Endothelial cell (in vitro differentiated cells): Measurements from ENCODE around the gene ITGA3. TPM values are rescaled to one million over a fixed set of nuclear protein-coding genes. Genes with fewer than 3 reads are reported as not detected.

Experiments used
- DNase-seq: peaks from one replicate; pipeline ENCODE4 v3.0.0; 2021; ENCODE audit warnings: low spot score
- H3K27ac Mint-ChIP-seq: one replicate; pipeline ENCODE4 v1.8.0; 2021; ENCODE audit warnings: mixed read lengths, inconsistent platforms; ENCODE audit not compliant: unreplicated experiment
- H3K27me3 Mint-ChIP-seq: one replicate; pipeline ENCODE4 v1.8.0; 2021; ENCODE audit warnings: mild to moderate bottlenecking, moderate library complexity, mixed read lengths, inconsistent platforms; ENCODE audit not compliant: unreplicated experiment
- H3K36me3 Mint-ChIP-seq: one replicate; pipeline ENCODE4 v1.8.0; 2021; ENCODE audit warnings: mild to moderate bottlenecking, low read depth, mixed read lengths, inconsistent platforms; ENCODE audit not compliant: unreplicated experiment
- H3K4me1 Mint-ChIP-seq: one replicate; pipeline ENCODE4 v1.8.0; 2021; ENCODE audit warnings: mild to moderate bottlenecking, mixed read lengths, inconsistent platforms; ENCODE audit not compliant: unreplicated experiment
- H3K4me3 Mint-ChIP-seq: one replicate; pipeline ENCODE4 v1.8.0; 2021; ENCODE audit warnings: mild to moderate bottlenecking, mixed read lengths, inconsistent platforms; ENCODE audit not compliant: unreplicated experiment
- H3K9me3 Mint-ChIP-seq: one replicate; pipeline ENCODE4 v1.8.0; 2021; ENCODE audit warnings: mixed read lengths, inconsistent platforms; ENCODE audit not compliant: unreplicated experiment
- total RNA-seq: library from RNA; stranded (reverse); fragmentation: NEBNext Ultra II Directional; extraction: Animal tissue kit (Norgen Biotek cat#: 25700); gene quantifications from one replicate; pipeline ENCODE4 v1.2.1, GENCODE V29; 2021; ENCODE audit not compliant: unreplicated experiment
- TF ChIP-seq, protein P1 (sequence below): fragments of 200-600 bp; sonication (generic); IDR thresholded peaks from one replicate; pipeline ENCODE4 v1.5.0; 2021; ENCODE audit warnings: antibody characterized with exemption; ENCODE audit not compliant: unreplicated experiment

ITGA3 gene
- total RNA-seq, 1 donor from 2014 or later: 5.0 TPM

DNA sequence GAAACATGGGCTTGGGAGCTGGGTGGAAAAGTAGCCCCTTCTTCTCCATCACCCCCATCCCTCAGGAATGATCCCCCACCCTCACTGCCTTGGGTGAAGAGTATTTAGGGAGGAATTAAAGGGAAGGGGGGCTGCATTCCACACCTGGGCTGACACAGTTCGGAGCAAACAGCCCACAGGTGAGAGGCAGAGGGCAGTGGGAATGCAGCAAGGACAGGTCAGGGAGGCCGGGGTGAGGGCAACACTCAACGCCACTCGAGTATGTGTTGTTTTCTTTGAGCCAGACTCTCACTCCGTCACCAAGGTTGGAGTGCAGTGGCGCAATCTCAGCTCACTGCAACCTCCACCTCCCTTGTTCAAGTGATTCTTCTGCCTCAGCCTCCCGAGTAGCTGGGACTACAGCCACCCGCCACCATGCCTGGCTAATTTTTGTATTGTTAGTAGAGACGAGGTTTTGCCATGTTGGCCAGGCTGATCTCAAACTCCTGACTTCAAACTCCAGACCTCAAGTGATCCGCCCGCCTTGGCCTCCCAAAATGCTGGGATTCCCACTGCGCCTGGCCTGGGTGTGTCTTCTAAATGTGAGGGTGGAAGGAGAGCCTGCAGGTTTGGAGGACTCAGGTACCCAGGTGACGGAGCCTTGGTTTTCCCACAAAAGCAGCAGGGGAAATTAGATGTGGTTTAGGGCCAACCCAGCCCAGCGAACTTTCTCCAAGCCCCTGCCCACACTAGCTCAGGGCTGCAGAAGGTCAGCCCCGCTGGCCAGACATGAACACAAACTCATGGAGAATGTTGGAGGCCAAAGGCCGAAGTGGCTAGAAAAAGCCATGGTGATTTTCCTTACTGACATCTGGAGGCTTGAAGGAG is 21.2 kb upstream of the ITGA3 start:
- no peak for DNase-seq
- Mint-ChIP-seq H3K9me3 (no peaks in the 10 kb centered on the region), H3K4me3 (no peak overlapping the region), H3K36me3 (no peaks in the 10 kb centered on the region), H3K4me1 (no peaks in the 10 kb centered on the region), H3K27ac (no peak overlapping the region), H3K27me3 (peaks cover 11% of the 10 kb centered on the region)
- TF ChIP-seq, protein P1, sequence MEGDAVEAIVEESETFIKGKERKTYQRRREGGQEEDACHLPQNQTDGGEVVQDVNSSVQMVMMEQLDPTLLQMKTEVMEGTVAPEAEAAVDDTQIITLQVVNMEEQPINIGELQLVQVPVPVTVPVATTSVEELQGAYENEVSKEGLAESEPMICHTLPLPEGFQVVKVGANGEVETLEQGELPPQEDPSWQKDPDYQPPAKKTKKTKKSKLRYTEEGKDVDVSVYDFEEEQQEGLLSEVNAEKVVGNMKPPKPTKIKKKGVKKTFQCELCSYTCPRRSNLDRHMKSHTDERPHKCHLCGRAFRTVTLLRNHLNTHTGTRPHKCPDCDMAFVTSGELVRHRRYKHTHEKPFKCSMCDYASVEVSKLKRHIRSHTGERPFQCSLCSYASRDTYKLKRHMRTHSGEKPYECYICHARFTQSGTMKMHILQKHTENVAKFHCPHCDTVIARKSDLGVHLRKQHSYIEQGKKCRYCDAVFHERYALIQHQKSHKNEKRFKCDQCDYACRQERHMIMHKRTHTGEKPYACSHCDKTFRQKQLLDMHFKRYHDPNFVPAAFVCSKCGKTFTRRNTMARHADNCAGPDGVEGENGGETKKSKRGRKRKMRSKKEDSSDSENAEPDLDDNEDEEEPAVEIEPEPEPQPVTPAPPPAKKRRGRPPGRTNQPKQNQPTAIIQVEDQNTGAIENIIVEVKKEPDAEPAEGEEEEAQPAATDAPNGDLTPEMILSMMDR: no peak

DNA sequence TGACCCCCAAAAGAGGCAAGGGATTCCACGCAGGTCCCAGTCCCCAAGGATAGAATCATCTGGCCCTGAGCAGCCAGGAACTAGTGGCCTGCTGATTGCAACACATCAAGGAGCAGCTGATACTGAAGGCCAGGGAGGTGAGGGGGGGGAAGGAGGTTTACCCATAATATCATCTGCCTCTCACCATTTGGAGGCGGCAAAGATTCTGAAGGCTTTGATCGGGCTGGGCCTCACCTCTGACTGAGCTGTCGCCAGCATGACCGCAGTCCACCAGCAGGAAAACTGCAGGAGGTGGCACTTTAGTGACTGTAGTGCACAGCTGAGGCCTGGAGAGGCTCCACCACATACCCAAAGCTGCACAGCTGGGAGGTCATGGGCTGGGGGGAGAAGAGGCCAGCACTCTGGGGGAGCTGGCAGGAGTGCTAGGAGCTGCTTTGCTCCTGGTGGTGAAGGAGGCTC is 20.5 kb upstream of the ITGA3 start:
- Mint-ChIP-seq H3K9me3 (no peaks in the 10 kb centered on the region), H3K27ac (no peak overlapping the region), H3K36me3 (no peaks in the 10 kb centered on the region), H3K4me1 (no peaks in the 10 kb centered on the region), H3K27me3 (peaks cover 10% of the 10 kb centered on the region), H3K4me3 (no peak overlapping the region)
- DNase-seq: no peak
- TF ChIP-seq, protein P1: no peak

DNA sequence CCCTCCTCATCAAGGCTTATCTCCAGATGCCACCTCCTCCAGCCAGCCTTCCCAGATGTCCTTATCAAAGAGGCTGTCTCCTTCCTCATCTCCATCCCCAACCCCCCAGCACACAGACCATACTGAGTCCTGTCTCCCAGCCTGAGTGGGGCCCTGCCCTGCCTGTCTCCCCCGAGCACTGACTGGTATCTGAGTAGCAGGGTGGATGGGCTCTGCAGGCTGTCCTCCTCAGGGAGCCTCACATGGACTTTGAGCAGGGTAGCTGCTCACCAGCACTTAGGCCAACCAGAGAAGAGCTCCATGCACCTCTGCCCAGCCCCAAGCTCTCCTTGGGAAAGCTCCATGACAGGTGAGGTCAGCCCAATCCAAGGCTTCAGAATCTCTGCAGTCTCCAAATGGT is 20.0 kb upstream of the ITGA3 start:
- TF ChIP-seq, protein P1: no peak
- H3K4me1 Mint-ChIP-seq: no peaks in the 10 kb centered on the region
- H3K9me3 Mint-ChIP-seq: no peaks in the 10 kb centered on the region
- no peak overlapping the region for H3K27ac Mint-ChIP-seq
- no peak overlapping the region for H3K4me3 Mint-ChIP-seq
- no peak for DNase-seq
- H3K36me3 Mint-ChIP-seq: no peaks in the 10 kb centered on the region
- peaks cover 9% of the 10 kb centered on the region for H3K27me3 Mint-ChIP-seq

DNA sequence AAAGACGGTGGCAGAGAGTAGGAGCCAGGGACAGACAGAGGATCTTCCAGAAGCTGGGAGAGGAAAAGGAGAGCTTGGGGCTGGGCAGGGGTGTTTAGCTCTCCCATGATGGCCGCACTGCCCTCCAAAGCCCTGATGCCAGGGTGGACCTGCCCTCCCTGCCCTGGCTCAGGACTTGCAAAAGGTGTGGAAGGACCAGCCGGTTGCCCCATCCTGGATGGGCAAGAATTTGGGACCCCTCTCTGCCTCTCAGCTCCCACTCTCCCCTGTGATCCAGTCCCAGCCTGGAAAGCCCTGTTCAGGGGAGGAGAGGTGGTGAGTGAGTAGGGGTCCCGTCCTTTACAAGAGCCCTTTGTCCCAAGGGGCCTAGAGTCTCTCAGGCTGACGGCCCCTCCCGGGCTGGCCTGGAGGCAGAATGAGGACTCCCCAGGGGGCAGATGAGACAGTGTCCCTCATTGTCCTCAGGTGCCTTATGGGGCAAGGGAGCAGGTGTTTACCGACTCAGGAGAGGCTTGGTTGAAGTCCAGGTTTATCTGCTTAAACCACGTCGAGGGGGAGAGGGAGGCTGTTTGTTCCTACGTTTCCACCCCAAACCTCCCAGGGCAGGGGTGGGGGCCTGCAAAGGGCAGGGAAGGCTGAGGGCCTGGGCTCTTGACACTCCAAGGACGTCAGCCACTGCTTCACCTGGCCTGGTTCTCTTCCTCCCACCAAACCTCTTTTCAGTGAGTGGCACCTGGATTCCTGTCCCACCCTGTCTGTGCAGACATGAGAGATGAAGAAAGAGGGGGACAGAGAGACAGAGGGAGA is 19.3 kb upstream of the ITGA3 start:
- no peak overlapping the region for H3K27ac Mint-ChIP-seq
- peaks cover 9% of the 10 kb centered on the region for H3K27me3 Mint-ChIP-seq
- no peaks in the 10 kb centered on the region for H3K4me1 Mint-ChIP-seq
- H3K36me3 Mint-ChIP-seq: no peaks in the 10 kb centered on the region
- H3K9me3 Mint-ChIP-seq: no peaks in the 10 kb centered on the region
- TF ChIP-seq, protein P1: no peak
- DNase-seq: no peak
- H3K4me3 Mint-ChIP-seq: no peak overlapping the region
